ENCODE measurements around the gene SRP9.
"Not testable (repeated sequence)": the region's sequence is repeated elsewhere in the genome, so short reads cannot be mapped to it uniquely, and the experiment has no call there.

SRP9 gene

GRCh38 chr1:225777058-225777582, 506 bp upstream of the SRP9 start (continued):
- TF ChIP-seq CREB5 (CRISPR knock-in tag; IDR thresholded peaks at IDR 0.05; ENCODE audit: low read depth) (no peak), ZNF70 (CRISPR knock-in tag; IDR thresholded peaks at IDR 0.05) (no peak), ZFP30 (CRISPR knock-in tag; IDR thresholded peaks at IDR 0.05) (no peak)

- ATAC-seq = no peak
- no peak for TF ChIP-seq ZNF70 (CRISPR knock-in tag; IDR thresholded peaks at IDR 0.05)
Measured at GRCh38 chr1:225778337-225778669, 677 bp downstream of the SRP9 start.

- not testable (repeated sequence) for ATAC-seq
Measured at GRCh38 chr1:225779165-225779564, 1.5 kb downstream of the SRP9 start.

GRCh38 chr1:225780134-225780533, 2.5 kb downstream of the SRP9 start:
- no peak for ATAC-seq

GRCh38 chr1:225780630-225781029, 3.0 kb downstream of the SRP9 start:
- ATAC-seq = no peak
- no peak for TF ChIP-seq GLIS3 (CRISPR knock-in tag; IDR thresholded peaks at IDR 0.05)
- peak; percentile 58; the same call in 1 of the 2 replicates for TF ChIP-seq TOX (CRISPR knock-in tag; IDR thresholded peaks at IDR 0.05; ENCODE audit: borderline replicate concordance)

More at GRCh38 chr1:225780134-225780533, 2.5 kb downstream of the SRP9 start:
- no peak for TF ChIP-seq ISL1 (CRISPR knock-in tag; IDR thresholded peaks at IDR 0.05)
- TF ChIP-seq GLIS3 (CRISPR knock-in tag; IDR thresholded peaks at IDR 0.05) = no peak

- ATAC-seq = not testable (repeated sequence)
Measured at GRCh38 chr1:225789142-225789541, 11.5 kb downstream of the SRP9 start.

GRCh38 chr1:225794954-225795353, 17.3 kb downstream of the SRP9 start:
- TF ChIP-seq TCF4 (CRISPR knock-in tag; IDR thresholded peaks at IDR 0.05; ENCODE audit: borderline replicate concordance) (no peak), PATZ1 (CRISPR knock-in tag; IDR thresholded peaks at IDR 0.05; ENCODE audit: borderline replicate concordance) (no peak)
- no peak for ATAC-seq

- ATAC-seq = not testable (repeated sequence)
Measured at GRCh38 chr1:225796097-225796496, 18.5 kb downstream of the SRP9 start.

GRCh38 chr1:225801146-225801545, 23.5 kb downstream of the SRP9 start:
- not testable (repeated sequence) for ATAC-seq

- ATAC-seq = no peak
- TF ChIP-seq PATZ1 (CRISPR knock-in tag; IDR thresholded peaks at IDR 0.05; ENCODE audit: borderline replicate concordance) (no peak), ZNF565 (CRISPR knock-in tag; conservative IDR thresholded peaks at IDR 0.05; ENCODE audit: low read depth) (no peak), ZFP30 (CRISPR knock-in tag; IDR thresholded peaks at IDR 0.05) (no peak), CREB5 (CRISPR knock-in tag; IDR thresholded peaks at IDR 0.05; ENCODE audit: low read depth) (no peak), ZNF70 (CRISPR knock-in tag; IDR thresholded peaks at IDR 0.05) (no peak), BACH2 (CRISPR knock-in tag; IDR thresholded peaks at IDR 0.05; ENCODE audit: borderline replicate concordance) (no peak), TOX (CRISPR knock-in tag; IDR thresholded peaks at IDR 0.05; ENCODE audit: borderline replicate concordance) (no peak), SNAI2 (CRISPR knock-in tag; IDR thresholded peaks at IDR 0.05) (no peak), PPARA (CRISPR knock-in tag; IDR thresholded peaks at IDR 0.05; ENCODE audit: borderline replicate concordance) (no peak), TSHZ2 (CRISPR knock-in tag; IDR thresholded peaks at IDR 0.05) (no peak), ZC3H10 (CRISPR knock-in tag; IDR thresholded peaks at IDR 0.05) (no peak), RARB (CRISPR knock-in tag; IDR thresholded peaks at IDR 0.05) (no peak)
Measured at GRCh38 chr1:225806249-225806648, 28.6 kb downstream of the SRP9 start.

GRCh38 chr1:225806736-225807135, 29.1 kb downstream of the SRP9 start:
- not testable (repeated sequence) for ATAC-seq
